H1 (cell line): ENCODE data around the gene PIP5K1B. TPM values are rescaled to one million over a fixed set of nuclear protein-coding genes. Genes with fewer than 3 reads are reported as not detected.

ENCODE experiments used
- BCL11A ChIP-seq, 2 experiments: IDR thresholded peaks; one replicate each; pipeline ENCODE4 v1.6.1; 2011; ENCODE audit warnings: low read depth in 2 of 2, low read length in 2 of 2, mild to moderate bottlenecking in 2 of 2
- BRCA1 ChIP-seq: IDR thresholded peaks from 2 replicates; pipeline ENCODE4 v1.6.1; 2012; ENCODE audit warnings: low read depth, low read length, improper control_type of control experiment
- JUND ChIP-seq: IDR thresholded peaks from 2 replicates; pipeline ENCODE4 v1.6.1; 2011; ENCODE audit warnings: mild to moderate bottlenecking, improper control_type of control experiment, low read length
- KDM5A ChIP-seq: fragments of 200-600 bp; IDR thresholded peaks from 2 replicates; pipeline ENCODE4 v1.7.1; 2012; ENCODE audit warnings: mild to moderate bottlenecking, low read length, inconsistent platforms, mixed read lengths
- RXRA ChIP-seq: IDR thresholded peaks from 2 replicates; pipeline ENCODE4 v1.6.1; 2011; ENCODE audit warnings: low read depth, mild to moderate bottlenecking, low read length, moderate library complexity; ENCODE audit not compliant: insufficient read depth
- SIRT6 ChIP-seq: IDR thresholded peaks from one replicate; pipeline ENCODE4 v1.7.1; 2012; ENCODE audit warnings: low read length, inconsistent platforms
- SIX5 ChIP-seq: IDR thresholded peaks from 2 replicates; pipeline ENCODE4 v1.6.1; 2011; ENCODE audit warnings: mild to moderate bottlenecking, low read depth, low read length
- SP2 ChIP-seq: IDR thresholded peaks from 2 replicates; pipeline ENCODE4 v1.6.1; 2012; ENCODE audit warnings: mild to moderate bottlenecking, low read length, inconsistent platforms
- SUZ12 ChIP-seq: fragments of 200-600 bp; sonication (generic); IDR thresholded peaks from 2 replicates; pipeline ENCODE4 v1.6.1; 2012; ENCODE audit warnings: mild to moderate bottlenecking, inconsistent platforms, low read length, moderate library complexity, mixed read lengths
- TEAD4 ChIP-seq: IDR thresholded peaks from 2 replicates; pipeline ENCODE4 v1.6.1; 2012; ENCODE audit warnings: low read depth, low read length, inconsistent platforms, mixed read lengths
- polyA plus RNA-seq, 7 experiments: library from polyadenylated mRNA; depleted of rRNA in 3 of 7; stranded (reverse) in 5 of 7; unstranded in 2 of 7; fragments of >200 nt in 5 of 7; fragments of 200-250 nt in 2 of 7; gene quantifications; 1 replicate in 5 of 7; 2 replicates in 1 of 7; 4 replicates in 1 of 7; pipeline versions ENCODE4 v1.2.1 to v1.2.3, GENCODE V29; 2011 to 2013; ENCODE audit warnings: missing spikeins in 2 of 7, mixed read lengths in 2 of 7
- total RNA-seq: library from RNA; stranded (reverse); fragmentation: NEBNext Ultra II Directional; extraction: Animal tissue kit (Norgen Biotek cat#: 25700); gene quantifications from 2 replicates; pipeline ENCODE4 v1.2.1, GENCODE V29; 2021
- TF ChIP-seq, protein P1 (sequence below): IDR thresholded peaks from 2 replicates; pipeline ENCODE4 v1.6.1; 2012; ENCODE audit warnings: low read length, inconsistent platforms
- TF ChIP-seq, protein P2 (sequence below): IDR thresholded peaks from 2 replicates; pipeline ENCODE4 v1.6.1; 2011; ENCODE audit warnings: low read depth, mild to moderate bottlenecking, low read length; ENCODE audit not compliant: insufficient read depth
- TF ChIP-seq, protein P3 (sequence below): IDR thresholded peaks from 2 replicates; pipeline ENCODE4 v1.6.1; 2011; ENCODE audit warnings: low read length, improper control_type of control experiment

The PIP5K1B gene
- total and polyA plus RNA-seq, 2 of the 8 experiments (the other 6 are each of a cell fraction or from before 2014, with no cell fraction given) = 4.7 to 7.7 TPM

DNA sequence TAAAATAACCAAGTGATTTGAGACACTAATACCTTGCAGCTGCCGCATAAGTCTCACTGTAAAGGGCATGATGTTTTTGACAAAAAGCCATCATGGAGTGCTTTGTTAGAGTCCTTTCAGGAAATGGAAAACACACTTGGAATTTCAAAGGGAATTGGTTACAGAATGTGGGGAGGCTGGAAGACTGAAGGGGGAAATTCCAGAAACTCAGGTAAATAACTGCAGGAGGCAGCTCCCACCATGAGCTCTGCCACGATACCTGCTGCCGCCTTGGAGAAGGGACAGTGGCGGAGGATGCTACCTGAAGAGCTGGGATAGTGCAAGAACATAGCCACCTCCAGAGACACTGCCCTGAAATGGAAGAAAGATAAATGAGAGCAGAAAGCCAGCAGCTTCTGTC, 242.0 kb downstream of the PIP5K1B start (continued):
- TF ChIP-seq, protein P1, sequence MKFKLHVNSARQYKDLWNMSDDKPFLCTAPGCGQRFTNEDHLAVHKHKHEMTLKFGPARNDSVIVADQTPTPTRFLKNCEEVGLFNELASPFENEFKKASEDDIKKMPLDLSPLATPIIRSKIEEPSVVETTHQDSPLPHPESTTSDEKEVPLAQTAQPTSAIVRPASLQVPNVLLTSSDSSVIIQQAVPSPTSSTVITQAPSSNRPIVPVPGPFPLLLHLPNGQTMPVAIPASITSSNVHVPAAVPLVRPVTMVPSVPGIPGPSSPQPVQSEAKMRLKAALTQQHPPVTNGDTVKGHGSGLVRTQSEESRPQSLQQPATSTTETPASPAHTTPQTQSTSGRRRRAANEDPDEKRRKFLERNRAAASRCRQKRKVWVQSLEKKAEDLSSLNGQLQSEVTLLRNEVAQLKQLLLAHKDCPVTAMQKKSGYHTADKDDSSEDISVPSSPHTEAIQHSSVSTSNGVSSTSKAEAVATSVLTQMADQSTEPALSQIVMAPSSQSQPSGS = no peak
- TF ChIP-seq BRCA1 (no peak; the same call in 1 of the 2 replicates), KDM5A (no peak), TEAD4 (peak; percentile 89), SP2 (no peak), BCL11A (IDR thresholded peaks at IDR 0.05; ENCODE audit: low read depth in 2 of 2, low read length in 2 of 2) (peak in 1 of 2 experiments; percentile 30), JUND (peak; percentile 23; the same call in 1 of the 2 replicates), RXRA (no peak), SIX5 (no peak), SUZ12 (no peak), SIRT6 (no peak)
- TF ChIP-seq, protein P2, sequence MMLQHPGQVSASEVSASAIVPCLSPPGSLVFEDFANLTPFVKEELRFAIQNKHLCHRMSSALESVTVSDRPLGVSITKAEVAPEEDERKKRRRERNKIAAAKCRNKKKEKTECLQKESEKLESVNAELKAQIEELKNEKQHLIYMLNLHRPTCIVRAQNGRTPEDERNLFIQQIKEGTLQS = no peak
- TF ChIP-seq, protein P3, sequence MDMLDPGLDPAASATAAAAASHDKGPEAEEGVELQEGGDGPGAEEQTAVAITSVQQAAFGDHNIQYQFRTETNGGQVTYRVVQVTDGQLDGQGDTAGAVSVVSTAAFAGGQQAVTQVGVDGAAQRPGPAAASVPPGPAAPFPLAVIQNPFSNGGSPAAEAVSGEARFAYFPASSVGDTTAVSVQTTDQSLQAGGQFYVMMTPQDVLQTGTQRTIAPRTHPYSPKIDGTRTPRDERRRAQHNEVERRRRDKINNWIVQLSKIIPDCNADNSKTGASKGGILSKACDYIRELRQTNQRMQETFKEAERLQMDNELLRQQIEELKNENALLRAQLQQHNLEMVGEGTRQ = no peak
